ENCODE measurements around the gene AKR1E2.
A peak's percentile ranks its signal among the peaks of the same experiment; 100 is the strongest.
"Not testable (repeated sequence)": the region's sequence is repeated elsewhere in the genome, so short reads cannot be mapped to it uniquely, and the experiment has no call there.

The AKR1E2 gene

GRCh38 chr10:4802711-4803487 lies 23.1 kb upstream of the AKR1E2 start:
- no peak for DNase-seq (ENCODE audit: low read depth in 1 of 2, low spot score in 1 of 2)
- no peak for TF ChIP-seq JUND (IDR thresholded peaks at IDR 0.05; ENCODE audit: low read depth)
- in situ Hi-C loops (cut with HindIII; ENCODE audit: low pct_unique_long_range_greater_than_20kb, low sequenced_read_pairs) = no loop called here

- no peak for DNase-seq (ENCODE audit: low read depth in 1 of 2, low spot score in 1 of 2)
- TF ChIP-seq JUND (IDR thresholded peaks at IDR 0.05; ENCODE audit: low read depth) = no peak
- in situ Hi-C loops (cut with HindIII; ENCODE audit: low pct_unique_long_range_greater_than_20kb, low sequenced_read_pairs) = no loop called here
Measured at GRCh38 chr10:4803822-4804221, 22.2 kb upstream of the AKR1E2 start.

- TF ChIP-seq JUND (IDR thresholded peaks at IDR 0.05; ENCODE audit: low read depth) = no peak
- in situ Hi-C loops (cut with HindIII; ENCODE audit: low pct_unique_long_range_greater_than_20kb, low sequenced_read_pairs) = no loop called here
- no peak for DNase-seq (ENCODE audit: low read depth in 1 of 2, low spot score in 1 of 2)
Measured at GRCh38 chr10:4804465-4804864, 21.5 kb upstream of the AKR1E2 start.

GRCh38 chr10:4806534-4806933 lies 19.5 kb upstream of the AKR1E2 start:
- in situ Hi-C loops (cut with HindIII; ENCODE audit: low pct_unique_long_range_greater_than_20kb, low sequenced_read_pairs) = no loop called here
- TF ChIP-seq JUND (IDR thresholded peaks at IDR 0.05; ENCODE audit: low read depth) = no peak
- DNase-seq (ENCODE audit: low read depth in 1 of 2, low spot score in 1 of 2) = no peak

- in situ Hi-C loops (cut with HindIII; ENCODE audit: low pct_unique_long_range_greater_than_20kb, low sequenced_read_pairs) = no loop called here
- no peak for DNase-seq (ENCODE audit: low read depth in 1 of 2, low spot score in 1 of 2)
- no peak for TF ChIP-seq JUND (IDR thresholded peaks at IDR 0.05; ENCODE audit: low read depth)
Measured at GRCh38 chr10:4807761-4808507, 18.1 kb upstream of the AKR1E2 start.

DNA sequence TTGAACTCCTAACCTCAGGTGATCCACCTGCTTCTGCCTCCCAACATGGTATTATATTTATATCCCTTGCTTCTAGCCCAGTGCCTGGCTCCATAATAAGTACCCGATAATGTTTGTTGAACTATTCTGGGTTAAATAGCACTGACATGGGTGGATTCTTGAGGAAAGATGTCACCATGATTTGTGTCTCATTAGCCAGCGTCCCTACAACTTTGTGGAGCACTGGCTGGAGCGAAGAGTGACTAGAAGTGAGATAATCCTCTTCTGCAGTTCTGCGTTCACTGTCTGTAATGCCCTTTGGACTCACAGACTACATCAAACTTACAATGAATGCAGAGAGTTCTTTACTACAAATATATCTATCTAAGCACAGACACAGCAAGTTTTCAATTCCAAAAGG lies 16.9 kb upstream of the AKR1E2 start:
- TF ChIP-seq JUND (IDR thresholded peaks at IDR 0.05; ENCODE audit: low read depth) = no peak
- in situ Hi-C loops (cut with HindIII; ENCODE audit: low pct_unique_long_range_greater_than_20kb, low sequenced_read_pairs) = no loop called here
- DNase-seq (ENCODE audit: low read depth in 1 of 2, low spot score in 1 of 2) = no peak

- in situ Hi-C loops (cut with HindIII; ENCODE audit: low pct_unique_long_range_greater_than_20kb, low sequenced_read_pairs) = no loop called here
- DNase-seq (ENCODE audit: low read depth in 1 of 2, low spot score in 1 of 2) = no peak
- no peak for TF ChIP-seq JUND (IDR thresholded peaks at IDR 0.05; ENCODE audit: low read depth)
Measured at GRCh38 chr10:4810092-4810491, 15.9 kb upstream of the AKR1E2 start.

DNA sequence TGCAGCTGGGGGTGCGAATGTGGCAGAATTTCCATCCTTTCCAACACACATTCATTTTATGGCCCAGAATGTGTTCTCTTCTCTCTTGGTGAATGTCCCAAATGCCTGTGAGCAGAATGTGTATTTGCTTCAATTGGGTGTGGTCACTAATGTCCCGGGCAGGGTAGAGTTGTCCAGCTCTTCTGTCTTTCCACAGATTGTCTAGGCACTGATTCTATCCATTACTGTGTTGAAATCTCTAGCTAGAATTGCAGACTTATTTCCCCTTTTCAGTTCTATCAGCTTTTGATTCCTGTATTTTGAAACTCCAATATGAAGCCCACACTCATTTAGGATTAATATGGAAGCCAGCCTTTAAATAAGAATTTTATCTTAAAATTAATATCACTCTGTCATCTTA lies 14.0 kb upstream of the AKR1E2 start:
- no peak for TF ChIP-seq JUND (IDR thresholded peaks at IDR 0.05; ENCODE audit: low read depth)
- in situ Hi-C loops (cut with HindIII; ENCODE audit: low pct_unique_long_range_greater_than_20kb, low sequenced_read_pairs) = no loop called here
- no peak for DNase-seq (ENCODE audit: low read depth in 1 of 2, low spot score in 1 of 2)

GRCh38 chr10:4813023-4813422 lies 13.0 kb upstream of the AKR1E2 start:
- no peak for TF ChIP-seq JUND (IDR thresholded peaks at IDR 0.05; ENCODE audit: low read depth)
- in situ Hi-C loops (cut with HindIII; ENCODE audit: low pct_unique_long_range_greater_than_20kb, low sequenced_read_pairs) = no loop called here
- peak in 1 of 2 experiments; percentile 40 for DNase-seq (ENCODE audit: low read depth in 1 of 2, low spot score in 1 of 2)

GRCh38 chr10:4813496-4813895 lies 12.5 kb upstream of the AKR1E2 start:
- no peak for DNase-seq (ENCODE audit: low read depth in 1 of 2, low spot score in 1 of 2)
- TF ChIP-seq JUND (IDR thresholded peaks at IDR 0.05; ENCODE audit: low read depth) = no peak
- in situ Hi-C loops (cut with HindIII; ENCODE audit: low pct_unique_long_range_greater_than_20kb, low sequenced_read_pairs) = no loop called here

DNA sequence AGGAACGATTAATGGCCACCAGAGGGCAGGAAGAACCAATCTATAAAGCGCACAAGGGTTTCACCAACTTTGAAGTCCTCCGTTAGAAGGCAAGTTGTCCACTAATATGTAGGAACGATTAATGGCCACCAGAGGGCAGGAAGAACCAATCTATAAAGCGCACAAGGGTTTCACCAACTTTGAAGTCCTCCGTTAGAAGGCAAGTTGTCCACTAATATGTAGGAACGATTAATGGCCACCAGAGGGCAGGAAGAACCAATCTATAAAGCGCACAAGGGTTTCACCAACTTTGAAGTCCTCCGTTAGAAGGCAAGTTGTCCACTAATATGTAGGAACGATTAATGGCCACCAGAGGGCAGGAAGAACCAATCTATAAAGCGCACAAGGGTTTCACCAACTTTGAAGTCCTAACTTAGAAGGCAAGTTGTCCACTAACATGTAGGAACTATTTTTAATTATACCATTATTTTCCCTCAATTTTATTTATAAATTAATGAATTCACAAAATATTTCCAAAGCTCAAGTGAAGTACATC lies 10.3 kb upstream of the AKR1E2 start:
- DNase-seq (ENCODE audit: low read depth in 1 of 2, low spot score in 1 of 2) = peak in 1 of 2 experiments; percentile 48
- in situ Hi-C loops (cut with HindIII; ENCODE audit: low pct_unique_long_range_greater_than_20kb, low sequenced_read_pairs) = not testable (repeated sequence)

DNA sequence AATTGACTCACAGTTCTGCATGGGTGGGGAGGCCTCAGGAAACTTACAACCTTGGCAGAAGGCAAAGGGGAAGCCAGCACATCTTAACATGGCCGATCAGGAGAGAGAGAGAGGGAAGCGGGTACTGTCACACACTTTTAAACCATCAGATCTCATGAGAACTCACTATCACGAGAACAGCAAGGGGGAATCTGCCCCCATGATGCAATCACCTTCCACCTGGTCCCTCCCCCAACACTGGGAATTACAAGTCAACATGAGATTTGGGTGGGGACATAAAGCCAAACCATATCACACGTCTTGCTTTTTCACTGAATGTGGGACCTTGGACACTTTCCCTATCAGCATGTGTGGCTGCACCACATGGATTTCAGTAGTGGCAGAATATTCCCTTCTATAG lies 9.0 kb upstream of the AKR1E2 start:
- in situ Hi-C loops (cut with HindIII; ENCODE audit: low pct_unique_long_range_greater_than_20kb, low sequenced_read_pairs) = no loop called here
- TF ChIP-seq JUND (IDR thresholded peaks at IDR 0.05; ENCODE audit: low read depth) = no peak
- no peak for DNase-seq (ENCODE audit: low read depth in 1 of 2, low spot score in 1 of 2)

DNA sequence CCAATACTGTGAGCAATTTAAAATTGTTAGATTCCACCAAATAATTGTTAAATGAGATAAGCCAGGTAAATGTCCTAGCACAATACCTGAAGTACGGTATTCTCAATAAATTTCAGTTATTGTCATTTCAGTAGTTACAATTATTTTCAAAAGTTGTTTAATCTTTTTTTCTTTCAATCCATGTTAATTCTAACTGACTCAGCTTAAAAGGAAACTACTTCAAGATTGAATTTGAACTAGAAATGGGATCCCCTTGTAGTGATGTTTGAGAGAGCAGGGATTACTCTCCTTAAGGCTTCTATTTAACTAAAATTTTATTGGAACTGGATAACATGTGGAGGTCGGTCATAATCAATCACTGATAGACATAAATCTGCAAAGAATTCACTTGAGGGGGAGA lies 6.9 kb upstream of the AKR1E2 start:
- no peak for TF ChIP-seq JUND (IDR thresholded peaks at IDR 0.05; ENCODE audit: low read depth)
- in situ Hi-C loops (cut with HindIII; ENCODE audit: low pct_unique_long_range_greater_than_20kb, low sequenced_read_pairs) = no loop called here
- DNase-seq (ENCODE audit: low read depth in 1 of 2, low spot score in 1 of 2) = no peak

Measured in T47D (cell line).